ENCODE measurements around the gene TOPBP1. TPM values are rescaled to one million over a fixed set of nuclear protein-coding genes. Genes with fewer than 3 reads are reported as not detected.

TOPBP1 gene
- total and polyA plus RNA-seq, 2 of the 8 experiments (the other 6 are each of a cell fraction or from before 2014, with no cell fraction given), result 19.7 to 35.9 TPM

DNA sequence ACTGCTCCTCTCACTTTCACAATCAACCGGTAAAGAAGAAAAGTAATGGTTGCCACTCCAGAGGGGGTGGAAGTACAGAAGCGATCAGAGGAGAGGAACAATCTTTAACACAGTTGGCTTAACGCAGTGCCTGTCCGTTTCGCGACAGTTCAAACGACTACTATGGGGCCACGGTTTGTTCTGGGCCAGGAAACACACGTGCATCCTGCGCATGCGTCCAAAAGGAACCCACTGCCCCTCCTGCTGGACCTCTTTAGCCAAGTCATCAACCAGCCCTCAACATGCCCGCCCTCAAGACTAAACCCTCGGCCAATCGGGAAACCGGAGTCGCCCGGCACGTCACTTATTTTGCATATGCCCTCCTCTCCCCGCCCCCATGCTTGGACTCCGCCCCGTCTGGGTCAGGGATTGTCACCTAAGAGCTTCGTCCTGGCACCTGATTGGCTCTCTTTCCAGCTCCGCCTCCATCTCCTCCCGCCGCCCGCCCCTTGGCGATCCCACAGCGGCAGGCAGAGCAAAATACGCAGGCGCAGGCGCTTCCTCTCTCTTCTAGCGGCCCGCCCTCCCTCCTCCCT lies 88.6 kb downstream of the TOPBP1 start (continued):
- TF ChIP-seq, protein P1, sequence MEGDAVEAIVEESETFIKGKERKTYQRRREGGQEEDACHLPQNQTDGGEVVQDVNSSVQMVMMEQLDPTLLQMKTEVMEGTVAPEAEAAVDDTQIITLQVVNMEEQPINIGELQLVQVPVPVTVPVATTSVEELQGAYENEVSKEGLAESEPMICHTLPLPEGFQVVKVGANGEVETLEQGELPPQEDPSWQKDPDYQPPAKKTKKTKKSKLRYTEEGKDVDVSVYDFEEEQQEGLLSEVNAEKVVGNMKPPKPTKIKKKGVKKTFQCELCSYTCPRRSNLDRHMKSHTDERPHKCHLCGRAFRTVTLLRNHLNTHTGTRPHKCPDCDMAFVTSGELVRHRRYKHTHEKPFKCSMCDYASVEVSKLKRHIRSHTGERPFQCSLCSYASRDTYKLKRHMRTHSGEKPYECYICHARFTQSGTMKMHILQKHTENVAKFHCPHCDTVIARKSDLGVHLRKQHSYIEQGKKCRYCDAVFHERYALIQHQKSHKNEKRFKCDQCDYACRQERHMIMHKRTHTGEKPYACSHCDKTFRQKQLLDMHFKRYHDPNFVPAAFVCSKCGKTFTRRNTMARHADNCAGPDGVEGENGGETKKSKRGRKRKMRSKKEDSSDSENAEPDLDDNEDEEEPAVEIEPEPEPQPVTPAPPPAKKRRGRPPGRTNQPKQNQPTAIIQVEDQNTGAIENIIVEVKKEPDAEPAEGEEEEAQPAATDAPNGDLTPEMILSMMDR (IDR thresholded peaks at IDR 0.05; ENCODE audit: control extremely low read depth in 1 of 3, insufficient read depth in 1 of 3, low read depth in 1 of 3, low read length in 3 of 3), result peak in 2 of 3 experiments; percentile 19 to 36; a peak in 2 of 4 replicates
- peak; percentile 52 for TF ChIP-seq CREB1 (IDR thresholded peaks at IDR 0.05)
- no peak for TF ChIP-seq CBX8 (IDR thresholded peaks at IDR 0.05; ENCODE audit: borderline replicate concordance, low read depth, low read length)
- peak; percentile 91 for TF ChIP-seq POLR2AphosphoS5 (IDR thresholded peaks at IDR 0.05; ENCODE audit: low read depth, low read length)
- TF ChIP-seq BACH1 (IDR thresholded peaks at IDR 0.05; ENCODE audit: low read length), result no peak
- TF ChIP-seq SAP30 (IDR thresholded peaks at IDR 0.05; ENCODE audit: insufficient read depth, insufficient replicate concordance, low read length), result no peak
- TF ChIP-seq POU5F1 (IDR thresholded peaks at IDR 0.05; ENCODE audit: low read depth, low read length), result no peak
- TF ChIP-seq SIN3A (conservative IDR thresholded peaks at IDR 0.05 in 1 of 2, IDR thresholded peaks at IDR 0.05 in 1 of 2; ENCODE audit: low read depth in 1 of 2, low read length in 2 of 2), result no peak
- no peak for TF ChIP-seq TEAD4 (IDR thresholded peaks at IDR 0.05; ENCODE audit: low read depth, low read length)
- TF ChIP-seq TAF7 (optimal IDR thresholded peaks at IDR 0.05; ENCODE audit: borderline replicate concordance, low read depth, low read length), result no peak
- TF ChIP-seq TAF1 (IDR thresholded peaks at IDR 0.05; ENCODE audit: low read depth, low read length), result peak; percentile 86
- TF ChIP-seq SP4 (IDR thresholded peaks at IDR 0.05; ENCODE audit: low read length), result 0 out of 2 replicates have a peak, but pooled peaks have one; percentile 31
- no peak for TF ChIP-seq KDM1A (IDR thresholded peaks at IDR 0.05; ENCODE audit: borderline replicate concordance, low read length)
- no peak; the same call in 1 of the 2 replicates for TF ChIP-seq MAFK (IDR thresholded peaks at IDR 0.05; ENCODE audit: low read depth, low read length)
- TF ChIP-seq SIRT6 (IDR thresholded peaks at IDR 0.05; ENCODE audit: low read length), result no peak
- TF ChIP-seq BCL11A (IDR thresholded peaks at IDR 0.05; ENCODE audit: low read depth in 2 of 2, low read length in 2 of 2), result no peak
- TF ChIP-seq, protein P2, sequence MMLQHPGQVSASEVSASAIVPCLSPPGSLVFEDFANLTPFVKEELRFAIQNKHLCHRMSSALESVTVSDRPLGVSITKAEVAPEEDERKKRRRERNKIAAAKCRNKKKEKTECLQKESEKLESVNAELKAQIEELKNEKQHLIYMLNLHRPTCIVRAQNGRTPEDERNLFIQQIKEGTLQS (IDR thresholded peaks at IDR 0.05; ENCODE audit: insufficient read depth, low read depth, low read length), result no peak
- TF ChIP-seq SRF (IDR thresholded peaks at IDR 0.05; ENCODE audit: low read depth, low read length), result no peak
- TF ChIP-seq POLR2A (IDR thresholded peaks at IDR 0.05; ENCODE audit: control extremely low read depth in 1 of 2, low read depth in 2 of 2, low read length in 2 of 2), result peak in 1 of 2 experiments; percentile 89; a peak in 2 of 3 replicates
- TF ChIP-seq JUND (IDR thresholded peaks at IDR 0.05; ENCODE audit: low read length), result no peak
- TF ChIP-seq, protein P3, sequence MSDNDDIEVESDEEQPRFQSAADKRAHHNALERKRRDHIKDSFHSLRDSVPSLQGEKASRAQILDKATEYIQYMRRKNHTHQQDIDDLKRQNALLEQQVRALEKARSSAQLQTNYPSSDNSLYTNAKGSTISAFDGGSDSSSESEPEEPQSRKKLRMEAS (IDR thresholded peaks at IDR 0.05), result peak; percentile 77
- no peak for TF ChIP-seq CEBPB (IDR thresholded peaks at IDR 0.05; ENCODE audit: low read depth, low read length)
- TF ChIP-seq SIX5 (IDR thresholded peaks at IDR 0.05; ENCODE audit: low read depth, low read length), result no peak

Data from H1 (cell line).